Epidermal melanocyte (primary cell): ENCODE measurements around the gene CNTNAP2.
"Not testable (repeated sequence)": the region's sequence is repeated elsewhere in the genome, so short reads cannot be mapped to it uniquely, and the experiment has no call there.

Source experiments
- DNase-seq: peaks from one replicate; pipeline ENCODE4 v3.0.0; 2011; ENCODE audit warnings: low spot score; ENCODE audit not compliant: insufficient read length

Gene CNTNAP2

DNA sequence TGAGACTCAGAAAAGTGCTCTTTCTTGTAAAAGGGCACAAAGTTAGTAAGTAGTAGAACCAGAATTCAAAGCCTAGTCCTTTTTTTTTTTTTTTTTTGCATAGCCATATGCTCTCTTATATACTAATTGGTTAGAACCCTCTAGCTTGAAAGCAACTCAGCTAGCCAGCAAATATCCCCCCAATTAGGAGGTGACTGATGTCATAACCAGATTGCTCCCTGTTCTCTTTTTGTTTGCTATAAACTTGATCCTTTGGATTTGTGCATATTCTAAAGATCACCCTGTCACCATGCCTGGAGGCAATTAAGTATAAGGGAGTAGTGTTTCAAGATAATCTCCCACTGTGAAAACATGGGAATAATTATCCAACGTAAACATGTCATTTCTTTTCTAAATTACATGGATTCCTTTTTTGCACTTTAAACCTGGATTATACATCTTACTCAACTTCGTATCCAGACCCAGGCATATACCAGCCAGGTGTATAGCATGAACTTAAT, 963.4 kb downstream of the CNTNAP2 start:
- no peak for DNase-seq

DNA sequence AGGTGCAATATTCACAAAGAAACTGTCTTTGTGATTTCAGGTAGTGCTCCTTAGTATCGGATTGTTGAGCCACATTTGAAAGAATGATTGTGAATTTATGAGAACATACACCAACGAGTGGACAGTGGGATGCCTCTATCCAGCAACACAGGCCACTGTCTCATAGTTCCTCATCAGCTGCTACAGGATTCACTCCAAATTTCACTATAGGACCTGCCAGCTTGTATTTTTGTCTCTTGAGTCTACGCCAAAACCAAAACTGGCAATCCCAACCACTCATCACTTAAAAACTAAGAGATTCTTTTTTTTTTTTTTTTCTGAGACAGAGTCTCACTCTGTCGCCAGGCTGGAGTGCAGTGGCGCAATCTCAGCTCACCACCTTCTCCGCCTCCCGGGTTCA, 964.5 kb downstream of the CNTNAP2 start:
- no peak for DNase-seq

DNA sequence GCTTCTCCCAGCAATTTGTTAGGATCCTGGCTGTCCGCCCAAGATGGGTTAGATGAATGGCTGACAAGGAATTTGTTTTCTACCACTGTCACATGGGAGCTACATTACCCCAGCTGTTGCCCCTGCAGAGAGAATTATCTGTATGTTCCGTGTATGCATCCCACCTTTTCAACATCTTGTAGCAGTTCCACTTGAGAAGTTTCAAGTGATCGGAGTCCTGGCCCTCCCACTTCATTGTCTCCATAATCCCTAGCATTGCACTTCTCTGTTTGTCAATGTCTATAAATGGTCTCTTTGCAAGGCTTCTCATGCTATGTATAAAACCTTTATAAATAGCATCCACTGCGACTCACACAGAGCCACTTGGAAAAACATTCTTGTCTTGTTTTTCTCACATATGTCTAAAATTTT, 972.5 kb downstream of the CNTNAP2 start:
- no peak for DNase-seq

GRCh38 chr7:147089608-147090007, 973.0 kb downstream of the CNTNAP2 start:
- DNase-seq, result no peak

DNA sequence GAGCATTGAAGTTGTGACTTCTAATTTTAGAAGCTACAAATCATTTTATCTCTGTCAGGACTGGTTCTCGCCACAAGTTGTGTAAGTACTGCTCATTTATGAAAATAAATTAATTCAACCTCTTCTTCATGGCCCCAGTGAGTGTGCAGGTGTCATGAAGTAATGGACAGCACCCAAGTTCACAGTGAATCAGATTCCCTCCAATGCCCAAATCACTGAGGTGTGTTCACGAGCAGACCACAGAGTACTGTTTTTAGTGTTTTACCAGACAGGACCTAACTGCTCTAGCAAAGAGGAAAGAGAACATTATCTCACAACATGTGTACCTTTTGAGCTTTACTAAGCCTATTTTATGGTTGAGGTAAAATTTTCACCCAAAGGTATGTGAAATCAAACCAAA, 980.0 kb downstream of the CNTNAP2 start:
- DNase-seq, result no peak

DNA sequence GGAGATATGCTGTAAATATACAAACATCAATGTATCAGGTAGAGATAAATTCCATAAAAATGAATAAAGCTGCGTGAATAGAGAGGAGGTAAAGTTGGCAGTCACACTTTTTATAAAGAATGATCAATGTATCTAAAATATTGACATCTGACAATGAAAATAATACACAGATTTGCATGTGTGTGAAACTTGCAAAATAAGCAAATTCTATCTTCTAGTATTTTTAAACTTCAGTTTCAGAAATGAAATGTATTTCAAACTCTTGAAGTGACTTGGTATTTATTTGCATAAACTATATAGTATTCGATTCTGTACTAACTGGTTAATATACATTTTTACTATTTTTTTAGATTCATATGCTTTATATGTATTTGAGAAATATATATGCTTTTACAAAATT, 986.6 kb downstream of the CNTNAP2 start:
- no peak for DNase-seq

DNA sequence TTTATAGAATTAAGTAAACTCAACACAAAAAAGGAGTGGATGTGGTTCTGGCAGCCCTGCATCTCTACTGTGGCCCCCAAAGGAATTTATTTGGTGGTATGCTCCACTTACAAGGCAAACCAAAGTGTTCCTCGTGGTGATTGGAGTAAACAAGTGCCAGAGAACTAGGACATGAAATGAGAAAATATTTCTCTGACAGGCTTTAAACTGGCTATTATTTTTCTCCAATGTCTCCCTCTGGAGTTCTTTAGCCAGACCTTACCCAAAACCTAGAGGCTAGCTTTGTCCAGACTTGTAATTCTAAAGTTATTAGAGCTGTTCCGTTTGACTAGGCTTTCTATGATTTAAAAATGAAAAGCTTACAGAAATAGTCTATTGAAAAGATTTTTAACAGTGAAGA, 990.1 kb downstream of the CNTNAP2 start:
- no peak for DNase-seq

DNA sequence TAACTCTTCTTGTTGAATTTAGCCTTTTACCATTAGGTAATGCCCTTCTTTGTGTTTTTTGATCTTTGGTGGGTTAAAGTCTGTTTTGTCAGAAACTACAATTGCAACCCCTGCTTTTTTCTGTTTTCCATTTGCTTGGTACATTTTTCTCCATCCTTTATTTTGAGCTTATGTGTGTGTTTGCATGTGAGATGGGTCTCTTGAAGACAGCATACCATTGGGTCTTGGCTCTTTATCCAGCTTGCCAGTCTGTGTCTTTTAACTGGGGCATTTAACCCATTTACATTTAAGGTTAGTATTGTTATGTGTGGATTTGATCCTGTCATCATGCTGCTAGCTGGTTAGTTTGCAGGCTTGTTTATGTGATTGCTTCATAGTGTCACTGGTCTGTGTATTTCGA, 997.9 kb downstream of the CNTNAP2 start:
- DNase-seq, result not testable (repeated sequence)

DNA sequence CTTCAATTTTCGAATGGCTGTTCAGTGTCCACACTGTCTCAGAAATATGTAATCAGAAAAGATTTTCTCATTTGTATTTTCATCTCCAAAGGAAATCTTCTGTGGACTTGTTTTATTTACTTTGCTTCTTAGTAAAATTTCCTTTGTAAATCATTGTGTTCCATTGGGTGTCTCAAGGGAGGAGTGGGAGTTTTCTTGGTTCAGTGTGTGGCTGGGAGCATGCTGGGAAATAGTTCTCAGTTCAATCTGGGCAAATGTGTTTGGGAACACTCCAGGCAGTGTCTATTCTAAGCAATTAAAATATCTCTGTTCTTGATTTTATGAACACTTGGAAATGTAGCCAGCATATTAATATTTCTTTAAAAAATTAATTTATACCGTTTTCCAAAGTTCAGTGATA, 1019.8 kb downstream of the CNTNAP2 start:
- DNase-seq, result no peak

DNA sequence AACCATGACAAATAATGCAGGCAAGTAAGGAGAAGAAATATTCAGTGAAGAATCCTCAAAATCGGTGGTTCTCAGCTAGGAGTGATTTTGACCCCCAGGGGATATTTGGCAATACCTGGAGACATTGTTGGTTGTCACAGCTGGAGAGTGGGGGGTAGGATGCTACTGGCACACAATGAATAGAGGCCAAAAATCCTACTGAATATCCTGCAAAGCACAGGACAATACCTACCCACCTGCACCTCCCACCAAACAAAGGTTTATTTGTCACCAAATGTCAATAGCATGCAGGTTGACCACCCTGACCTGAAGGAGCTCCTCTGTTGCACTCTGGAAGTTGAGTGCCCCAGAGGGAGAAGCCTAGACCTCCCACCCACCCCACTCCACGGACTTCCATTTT, 1028.6 kb downstream of the CNTNAP2 start:
- no peak for DNase-seq

DNA sequence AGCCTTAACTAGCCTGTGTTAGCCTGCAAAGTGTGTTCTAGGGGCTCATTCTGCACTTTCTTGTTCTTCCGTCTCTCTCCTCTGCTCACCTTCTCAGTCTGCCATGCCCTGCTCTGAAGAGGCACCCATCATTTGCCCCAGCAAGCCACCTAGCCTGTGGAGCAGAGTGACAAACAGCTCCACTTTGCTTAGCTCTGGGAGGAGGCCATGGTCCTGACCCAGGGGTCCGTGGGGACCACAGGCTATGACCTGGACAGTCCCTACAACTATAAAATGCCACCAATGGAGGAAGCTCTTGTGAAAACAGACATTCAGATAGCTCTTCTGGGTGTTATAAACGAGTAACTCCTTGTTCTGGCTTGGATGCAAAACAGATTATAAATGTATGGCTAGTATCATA, 1029.6 kb downstream of the CNTNAP2 start:
- no peak for DNase-seq

GRCh38 chr7:147151661-147152060, 1035.1 kb downstream of the CNTNAP2 start:
- no peak for DNase-seq

DNA sequence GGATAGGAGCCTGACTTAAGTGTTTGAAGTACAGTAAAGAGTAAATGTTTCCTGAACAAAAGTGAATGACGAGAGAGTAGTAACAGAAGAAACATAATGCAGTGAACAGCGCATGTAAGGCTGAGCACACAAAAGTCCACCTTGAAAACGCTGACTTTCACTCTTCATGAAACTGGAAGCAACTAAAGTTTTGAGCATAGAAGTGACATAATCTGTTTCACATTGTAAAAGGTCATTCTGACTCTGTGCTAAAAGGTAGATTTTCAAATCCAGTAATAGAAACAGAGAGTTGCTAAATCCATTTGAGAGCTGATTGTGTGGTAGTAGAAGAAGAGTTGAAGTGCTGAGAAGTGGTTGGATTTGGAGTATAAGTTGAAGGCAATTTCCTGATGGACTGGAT, 1037.0 kb downstream of the CNTNAP2 start:
- DNase-seq, result no peak

DNA sequence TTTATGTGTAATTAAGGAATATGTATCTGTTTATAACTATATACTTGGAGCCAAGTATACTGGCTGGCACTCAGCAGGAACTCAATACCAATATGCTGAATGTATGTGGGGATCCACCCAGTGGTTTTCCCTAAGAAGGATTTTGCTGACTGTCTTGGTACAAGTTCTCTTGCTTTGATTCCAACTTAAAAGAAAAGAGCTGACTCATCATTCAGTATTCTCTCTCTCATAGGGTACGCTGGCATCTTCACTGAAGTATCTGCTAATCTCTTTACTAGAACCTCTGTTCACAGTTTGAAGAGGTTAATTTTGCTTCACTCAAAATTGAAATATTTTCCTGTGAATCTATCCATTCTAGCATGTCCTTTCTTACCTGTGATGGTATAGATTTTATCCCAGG, 1044.8 kb downstream of the CNTNAP2 start:
- DNase-seq, result no peak

GRCh38 chr7:147170341-147171012, 1053.9 kb downstream of the CNTNAP2 start:
- DNase-seq, result no peak

DNA sequence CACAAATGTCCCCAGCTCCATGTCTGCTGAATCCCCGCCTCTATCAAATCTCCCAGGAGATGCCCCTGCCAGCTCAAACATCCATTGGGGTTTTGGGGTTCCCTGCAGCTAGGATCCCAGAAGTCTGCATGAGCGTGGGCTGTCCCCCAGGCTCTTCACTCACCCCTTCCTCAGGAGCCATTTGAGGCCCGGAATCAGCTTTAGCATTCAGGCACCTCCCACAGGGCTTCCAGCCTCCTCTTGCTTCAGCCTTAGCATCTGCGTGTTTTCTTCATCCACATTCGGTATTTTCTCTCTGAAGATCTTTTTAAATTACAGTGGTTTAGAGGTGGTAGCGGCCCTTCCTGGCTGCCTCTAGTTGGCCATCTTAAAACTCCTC, 1054.4 kb downstream of the CNTNAP2 start:
- no peak for DNase-seq

DNA sequence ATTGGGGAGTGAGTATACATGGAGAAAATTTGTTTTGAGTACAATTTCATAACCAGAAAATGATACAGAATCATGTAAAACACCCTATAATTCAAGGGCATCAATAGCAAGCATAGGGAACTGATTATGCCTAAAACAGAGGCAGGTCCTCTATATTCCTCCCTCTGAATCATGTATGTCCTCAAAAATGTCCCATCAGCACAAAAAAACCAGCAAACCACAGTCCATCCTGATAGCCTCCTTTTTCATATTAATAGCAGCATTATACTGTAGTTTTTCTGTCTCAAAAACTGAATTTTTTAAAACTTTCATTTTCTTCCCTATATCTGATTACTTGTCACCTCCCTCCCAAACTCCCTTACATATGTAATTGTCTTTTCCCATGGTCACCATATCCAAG, 1057.3 kb downstream of the CNTNAP2 start:
- no peak for DNase-seq

GRCh38 chr7:147182874-147183273, 1066.3 kb downstream of the CNTNAP2 start:
- no peak for DNase-seq

- no peak for DNase-seq
Observed at GRCh38 chr7:147183276-147183675, 1066.7 kb downstream of the CNTNAP2 start.

GRCh38 chr7:147188467-147188866, 1071.9 kb downstream of the CNTNAP2 start:
- DNase-seq, result no peak

GRCh38 chr7:147193476-147193875, 1076.9 kb downstream of the CNTNAP2 start:
- no peak for DNase-seq

GRCh38 chr7:147196481-147196880, 1079.9 kb downstream of the CNTNAP2 start:
- DNase-seq, result no peak

DNA sequence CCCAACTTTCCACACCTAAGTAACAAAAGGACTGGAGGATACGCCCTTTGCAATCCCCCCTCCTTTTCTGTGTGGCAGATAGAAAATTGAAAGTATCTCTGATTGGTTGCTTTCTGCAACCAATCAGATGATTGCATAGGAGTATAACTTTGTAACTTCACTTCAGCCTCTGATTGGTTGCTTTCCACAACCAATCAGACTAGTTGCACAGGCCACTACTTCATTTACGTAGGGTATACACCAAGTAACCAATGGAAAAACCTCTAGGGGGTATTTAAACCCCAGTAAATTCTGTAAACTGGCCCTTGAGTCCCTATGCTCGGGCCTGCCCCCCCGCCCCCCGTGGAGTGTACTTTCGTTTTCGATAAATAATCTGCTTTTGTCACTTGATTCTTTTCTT, 1080.4 kb downstream of the CNTNAP2 start:
- no peak for DNase-seq

- DNase-seq, result no peak
Observed at GRCh38 chr7:147199868-147200267, 1083.3 kb downstream of the CNTNAP2 start.
